ENCODE results near the gene GNAT1.

GRCh38 chr3:50153782-50154475, 37.5 kb upstream of the GNAT1 start:
- TF ChIP-seq CTCF (IDR thresholded peaks at IDR 0.05) = no peak
- TF ChIP-seq POLR2A (IDR thresholded peaks at IDR 0.05) = no peak
